ENCODE measurements around the gene ZNF423.

Gene ZNF423

GRCh38 chr16:49463529-49463928 lies 392.4 kb downstream of the ZNF423 start:
- DNase-seq: peak in 2 of 4 experiments; percentile 51 to 66

GRCh38 chr16:49462989-49463371 lies 392.9 kb downstream of the ZNF423 start:
- DNase-seq: no peak

DNA sequence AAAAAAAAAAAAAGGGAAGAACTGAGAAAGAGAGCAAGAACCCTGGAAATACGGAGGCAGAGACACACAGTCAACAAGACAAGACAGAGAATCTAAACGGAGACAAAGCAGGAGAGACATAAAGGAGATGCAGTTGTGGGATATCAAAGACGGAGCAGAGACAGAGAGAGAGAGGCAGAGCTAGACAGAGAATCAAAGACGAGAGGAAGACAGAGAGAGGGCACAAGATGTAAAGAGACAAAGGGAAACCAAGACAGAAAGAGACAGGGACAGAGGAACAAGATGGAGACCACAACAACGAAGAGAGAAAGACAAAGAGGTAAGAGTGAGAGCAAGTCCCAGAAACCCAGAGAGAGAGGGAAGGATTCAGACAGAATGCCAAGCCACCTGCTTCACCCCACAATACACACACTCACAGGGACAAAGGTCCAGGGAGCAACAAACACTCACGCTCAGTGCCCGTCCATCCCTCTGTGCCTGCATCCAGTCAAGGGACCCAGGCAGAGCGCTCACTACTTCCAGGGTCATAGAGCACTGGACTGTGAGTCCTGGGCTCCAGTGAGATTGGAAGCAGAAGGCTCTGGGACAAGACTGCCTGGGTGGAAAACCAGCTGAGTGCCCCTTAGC lies 393.4 kb downstream of the ZNF423 start:
- DNase-seq: no peak

- DNase-seq: no peak
These were observed 394.4 kb downstream of the ZNF423 start for GRCh38 chr16:49461517-49461951.

DNA sequence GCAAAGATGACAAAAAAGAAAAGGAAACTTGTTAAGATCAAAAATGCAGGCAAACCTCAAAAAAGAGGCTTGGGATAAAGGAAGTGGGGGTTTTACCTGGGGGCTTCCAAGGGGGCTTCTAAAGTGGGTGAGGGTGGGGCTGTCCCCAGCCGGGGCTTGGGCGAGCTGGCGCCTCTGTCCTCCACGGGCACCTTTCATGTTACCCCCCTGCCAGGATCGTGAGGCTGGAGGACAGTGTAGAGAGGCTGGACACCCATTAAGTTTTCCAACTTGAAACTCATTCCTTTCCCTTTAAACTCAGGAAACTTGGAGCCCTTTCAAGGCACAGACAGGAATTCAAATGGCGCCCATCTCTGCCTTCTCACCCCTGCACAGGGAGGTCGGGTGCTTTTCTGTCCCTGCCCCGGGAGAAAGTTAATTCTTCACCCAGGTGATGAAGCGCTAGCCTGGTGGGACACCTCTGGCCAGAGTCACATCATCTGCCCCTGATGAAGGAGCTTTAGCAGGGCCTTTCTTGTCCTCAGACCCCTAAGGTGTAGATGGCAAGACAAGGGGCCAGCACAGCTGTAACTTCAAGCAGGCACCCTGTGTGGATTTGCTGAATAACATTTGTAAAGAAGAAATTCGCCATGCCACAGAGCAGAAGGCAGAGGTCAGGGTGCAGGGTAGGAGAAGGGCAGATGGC lies 395.0 kb downstream of the ZNF423 start:
- DNase-seq: no peak

- DNase-seq: no peak
These were observed 395.8 kb downstream of the ZNF423 start for GRCh38 chr16:49459953-49460735.

DNA sequence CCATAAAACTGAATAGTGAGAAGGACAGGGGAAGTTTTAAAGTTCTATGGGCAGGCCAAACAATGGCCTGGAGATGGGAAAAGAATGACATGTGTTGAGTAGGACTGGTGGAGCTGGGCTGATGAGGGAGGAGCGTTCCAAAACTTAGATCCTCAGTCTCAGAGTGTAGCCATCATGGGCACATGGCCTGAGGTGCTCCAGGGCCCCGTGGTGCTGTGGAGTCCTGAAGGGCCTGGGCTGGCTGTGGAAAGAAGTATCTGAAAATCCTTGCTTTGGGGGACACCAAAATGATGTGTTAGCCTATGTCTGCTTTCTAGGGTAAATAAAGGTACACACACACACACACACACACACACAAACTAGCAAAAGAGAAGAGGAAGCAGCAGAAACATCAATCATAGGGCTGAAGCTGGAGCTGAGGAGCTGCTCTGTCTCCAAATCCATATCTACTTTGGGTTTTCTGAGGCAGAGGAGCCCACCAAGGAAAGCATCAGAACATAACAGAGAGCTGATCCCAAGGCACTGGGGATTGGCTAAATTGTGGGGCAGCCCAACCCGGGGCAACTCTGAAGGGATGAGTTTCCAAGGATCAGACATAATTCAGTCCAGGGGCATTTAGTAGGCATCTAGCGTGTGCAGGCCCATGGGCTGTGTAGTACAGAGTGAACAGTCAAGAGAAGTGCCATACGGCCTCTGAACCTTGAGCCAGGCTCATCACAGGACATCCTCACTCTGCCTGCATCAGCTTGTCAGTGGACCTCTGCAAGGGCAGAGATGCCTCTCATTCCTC lies 397.1 kb downstream of the ZNF423 start:
- DNase-seq: no peak

- no peak for DNase-seq
These were observed 397.7 kb downstream of the ZNF423 start for GRCh38 chr16:49458243-49458642.

DNA sequence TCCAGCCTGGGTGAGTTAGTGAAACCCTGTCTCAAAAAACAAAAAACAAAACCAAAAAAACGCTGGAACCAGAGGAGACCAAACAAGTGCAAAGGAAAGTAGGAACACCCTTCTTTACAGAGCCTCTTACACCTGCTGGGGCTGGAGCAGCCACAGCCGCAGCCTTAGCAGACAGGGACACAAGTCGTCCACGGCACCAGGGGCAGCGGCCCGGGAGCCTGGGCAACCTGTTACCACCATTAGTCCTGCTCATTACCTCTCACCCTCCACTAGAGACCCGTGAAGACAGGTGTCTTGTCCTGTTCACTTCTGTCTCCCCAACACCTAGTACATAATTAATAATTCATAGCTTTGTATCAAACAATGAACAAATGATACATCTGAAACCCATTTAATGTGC lies 398.7 kb downstream of the ZNF423 start:
- no peak for DNase-seq

DNA sequence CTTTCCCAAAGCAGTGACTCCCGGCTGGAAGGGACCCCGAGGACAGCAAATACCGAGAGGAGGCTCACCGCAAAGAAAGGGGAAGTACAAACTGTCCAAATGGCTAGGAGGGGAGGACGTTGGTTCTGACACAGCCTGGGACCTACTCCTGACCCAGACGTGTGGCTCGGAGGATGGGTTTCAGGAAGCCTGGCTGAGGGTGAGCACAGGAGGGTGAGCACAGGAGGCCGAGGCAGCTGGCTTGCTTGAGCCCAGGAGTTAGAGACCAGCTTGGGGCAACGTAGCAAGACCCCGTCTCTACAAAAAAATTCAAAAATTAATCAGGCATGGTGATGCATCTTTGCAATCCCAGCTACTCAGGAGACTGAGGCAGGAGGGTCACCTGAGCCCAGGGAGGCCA lies 399.1 kb downstream of the ZNF423 start:
- no peak for DNase-seq

DNA sequence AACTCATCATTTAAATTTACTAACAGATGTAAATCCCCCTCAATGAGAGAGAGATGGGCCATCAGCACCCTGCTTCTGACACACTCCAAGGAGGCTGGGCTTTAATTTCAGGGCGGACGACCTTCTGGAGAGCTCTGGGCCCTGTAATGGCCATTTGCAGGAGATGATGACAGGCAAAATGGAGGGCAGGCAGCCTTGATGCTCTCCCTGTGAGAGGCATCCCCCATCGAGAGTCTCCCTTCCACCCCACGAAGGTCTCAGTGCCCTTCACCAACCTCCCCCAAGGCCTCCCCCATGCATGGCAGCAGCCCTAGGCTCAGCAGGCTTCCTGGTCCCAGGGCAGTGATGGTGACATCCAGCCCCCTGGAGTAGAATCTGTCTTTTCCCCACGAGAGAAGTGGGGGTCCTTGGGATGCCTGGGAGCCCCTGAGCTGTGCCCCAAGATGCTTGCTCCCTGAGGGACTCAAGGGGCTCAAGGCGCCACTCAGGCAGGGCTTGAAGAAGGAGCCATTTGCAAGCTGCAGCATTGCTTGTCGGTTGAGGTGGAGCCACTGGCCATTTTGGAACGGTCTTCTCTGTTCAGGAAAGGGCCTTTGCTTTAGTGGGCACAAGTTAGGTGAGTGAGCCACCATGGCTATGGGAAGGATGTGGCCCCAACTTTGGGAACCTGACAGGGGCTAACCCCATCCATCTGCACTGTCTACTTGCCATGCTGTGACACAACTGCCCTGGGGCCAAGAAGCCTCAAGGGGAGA lies 399.7 kb downstream of the ZNF423 start:
- no peak for DNase-seq

- no peak for DNase-seq
These were observed 400.5 kb downstream of the ZNF423 start for GRCh38 chr16:49455181-49455990.

DNA sequence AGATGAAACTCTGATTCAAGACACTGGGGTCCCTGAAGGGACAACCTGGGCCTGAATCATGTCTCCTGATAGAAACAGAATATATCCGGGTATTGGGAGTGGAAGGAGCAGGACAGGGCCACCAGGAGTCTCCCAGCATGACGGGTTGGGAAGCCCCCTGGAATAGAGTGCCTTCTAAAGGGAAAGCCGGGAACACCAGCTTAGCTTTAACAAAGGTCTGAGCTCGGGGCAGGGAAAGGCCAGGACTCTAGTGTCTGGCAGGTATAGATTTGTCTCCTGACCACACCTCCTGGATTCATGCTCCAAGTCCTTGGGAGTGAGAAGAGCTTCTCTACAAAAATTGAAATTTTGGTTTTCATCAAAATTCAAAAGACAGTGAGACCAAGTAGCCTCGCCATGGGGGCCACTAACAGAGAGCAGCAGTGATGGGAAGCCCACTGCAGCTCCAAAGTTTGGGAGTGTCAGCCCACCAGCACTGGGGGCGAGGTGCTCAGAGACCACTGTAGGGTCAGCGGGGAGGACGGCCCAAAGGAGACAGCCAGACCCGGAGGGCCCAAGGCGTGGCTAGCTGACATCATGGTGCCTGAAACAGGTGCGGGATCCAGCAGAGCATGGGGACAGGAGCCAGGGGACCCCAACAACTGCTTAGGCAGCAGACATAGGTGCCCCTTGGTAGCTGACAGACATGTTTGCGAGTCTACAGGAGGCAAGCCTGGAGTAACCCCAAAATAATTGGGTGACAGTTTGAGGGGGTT lies 401.3 kb downstream of the ZNF423 start:
- no peak for DNase-seq

DNA sequence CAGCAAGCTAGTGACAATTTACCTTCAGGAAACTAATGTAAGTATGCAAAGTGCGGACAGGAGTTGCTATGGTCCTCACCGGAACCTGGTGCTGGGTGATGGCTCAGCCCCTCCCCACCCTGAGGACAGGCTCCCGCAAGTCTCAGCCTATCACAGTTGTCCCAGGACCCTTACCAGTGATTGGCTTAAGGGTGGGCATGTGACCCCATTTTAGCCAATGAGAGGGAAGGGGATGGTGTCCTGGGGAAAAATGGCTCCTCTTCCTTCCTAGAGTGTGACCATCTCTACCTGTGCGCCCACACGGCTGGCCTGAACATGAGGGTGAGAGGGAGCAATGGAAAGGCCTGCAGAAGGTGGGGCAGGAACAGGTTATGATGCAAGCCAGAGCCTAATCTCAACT lies 401.9 kb downstream of the ZNF423 start:
- no peak for DNase-seq

DNA sequence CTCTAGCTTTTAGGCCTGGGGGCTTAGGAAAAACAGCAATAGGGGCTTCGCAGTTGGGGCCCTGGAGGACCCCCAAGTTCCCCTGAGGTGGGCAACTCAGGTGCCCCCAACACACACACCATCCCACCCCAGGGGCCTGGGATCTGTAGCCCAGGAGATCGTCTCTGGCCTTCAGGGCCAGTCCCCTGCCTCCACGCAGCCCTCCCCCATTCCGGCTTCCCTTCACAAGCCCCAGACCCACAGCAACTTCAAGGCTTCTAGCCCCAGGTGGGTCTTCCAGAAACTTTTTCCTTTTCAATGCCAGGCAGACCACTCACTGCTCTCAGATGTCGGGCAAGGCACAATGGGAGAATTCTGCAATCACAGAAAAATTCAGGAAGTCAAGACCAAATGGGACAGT lies 402.9 kb downstream of the ZNF423 start:
- no peak for DNase-seq

DNA sequence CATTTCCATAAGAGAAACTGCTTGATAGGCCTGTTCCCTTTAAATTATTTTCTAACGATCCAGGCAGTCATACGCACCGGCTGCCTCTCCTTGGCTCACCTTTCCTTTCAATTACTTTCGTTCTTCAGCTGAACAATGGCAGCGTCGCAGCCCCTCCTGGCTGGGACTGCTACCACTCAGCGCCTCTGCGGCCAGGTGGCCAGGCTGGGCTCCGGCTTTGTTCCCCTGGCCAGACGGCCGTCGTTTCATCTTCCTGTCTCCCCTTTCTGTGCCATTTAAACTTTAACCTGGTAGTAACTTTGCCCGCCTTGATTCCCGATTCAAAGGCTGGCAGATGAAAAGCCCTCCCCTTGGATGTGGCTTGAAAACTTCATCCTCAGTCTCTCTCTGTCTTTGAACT lies 403.3 kb downstream of the ZNF423 start:
- DNase-seq: no peak

DNA sequence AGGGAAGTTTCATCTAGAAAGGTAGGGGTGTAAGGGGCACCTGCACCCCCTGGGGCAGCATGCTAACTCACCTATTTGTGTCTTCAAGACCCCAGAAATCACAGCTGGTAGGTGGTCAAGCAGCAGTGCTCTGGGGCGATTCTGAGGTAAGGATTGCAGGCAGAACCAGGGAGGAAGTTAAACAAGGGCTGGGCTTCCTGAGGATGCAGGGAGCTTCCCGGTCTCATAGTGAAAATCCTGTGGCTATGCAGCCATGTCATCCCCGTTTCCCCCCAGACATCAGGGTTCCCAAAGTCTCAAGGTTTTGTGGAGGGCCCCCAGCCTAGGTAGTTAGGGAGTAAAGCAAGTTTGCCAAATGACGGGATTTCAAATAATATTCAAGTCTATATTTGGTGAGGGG lies 403.8 kb downstream of the ZNF423 start:
- DNase-seq: no peak

DNA sequence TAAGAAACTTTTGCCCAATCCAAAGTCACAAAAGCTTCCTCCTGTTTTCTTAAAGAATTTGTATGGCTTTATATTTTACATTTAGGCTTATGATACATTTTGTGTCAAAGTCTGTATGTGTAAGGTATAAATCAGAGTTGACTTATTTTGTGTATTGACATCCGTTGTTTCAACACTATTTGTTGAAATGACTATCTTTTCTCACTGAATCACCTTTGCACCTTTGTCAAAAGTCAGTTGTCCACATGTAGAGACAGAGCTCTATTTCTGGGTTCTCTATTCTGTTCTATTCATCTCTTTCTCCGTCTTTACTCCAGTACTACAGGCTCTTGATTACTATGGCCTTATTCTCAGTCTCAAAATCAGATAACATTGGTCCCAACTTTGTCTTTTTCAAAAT lies 409.1 kb downstream of the ZNF423 start:
- no peak for DNase-seq

- no peak for DNase-seq
These were observed 412.3 kb downstream of the ZNF423 start for GRCh38 chr16:49443576-49443975.

DNA sequence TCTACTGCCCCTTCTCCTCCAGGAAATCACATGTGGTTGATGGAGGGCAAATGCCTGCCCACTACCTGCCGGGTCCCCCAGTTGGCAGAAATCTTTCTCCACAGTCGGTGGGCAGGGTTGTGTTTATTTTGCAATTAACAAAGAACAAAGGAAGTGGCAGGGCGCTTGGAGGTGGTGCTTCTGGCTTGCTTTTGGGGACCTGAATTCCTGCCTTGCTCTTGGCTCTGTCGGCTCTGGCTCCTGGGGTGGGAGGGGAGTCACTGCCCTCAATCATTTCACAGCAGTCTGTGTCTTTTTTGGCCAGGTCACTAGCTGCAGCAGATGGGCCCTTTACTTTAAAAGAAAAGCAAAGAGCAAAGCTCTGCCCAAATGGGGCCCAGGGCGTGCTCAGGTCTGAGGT lies 413.1 kb downstream of the ZNF423 start:
- no peak for DNase-seq

- DNase-seq: peak in 3 of 4 experiments; percentile 13 to 70 (median 55)
These were observed 414.5 kb downstream of the ZNF423 start for GRCh38 chr16:49441366-49441780.

All from activated naive CD4-positive, alpha-beta T cell (primary cell).